Lung (tissue), 12 donors: Measurements from ENCODE around the gene FAM98B. TPM values are rescaled to one million over a fixed set of nuclear protein-coding genes. Genes with fewer than 3 reads are reported as not detected.

Experiments
- ATAC-seq: fragments of 200-7000 bp; cut with Tn5 transposase; one replicate; pipeline ENCODE4 v1.9.1; 2020; ENCODE audit warnings: moderate number of reproducible peaks; ENCODE audit not compliant: insufficient read depth, low FRiP score
- DNase-seq, 3 donors: peaks; one replicate each; pipeline ENCODE4 v3.0.0-alpha.2; 2013 to 2017
- H3K27ac ChIP-seq, 2 donors: one replicate each; pipeline ENCODE4 v1.5.1; 2013; ENCODE audit warnings: mild to moderate bottlenecking in 2 of 2, moderate library complexity in 2 of 2, control low read depth in 1 of 2, inconsistent platforms in 1 of 2, low read depth in 1 of 2, low read length in 1 of 2
- H3K27me3 ChIP-seq, 3 donors: one replicate each; pipeline ENCODE4 v1.5.1; 2013; ENCODE audit warnings: low read length in 2 of 3; ENCODE audit not compliant: control insufficient read depth in 3 of 3, insufficient read depth in 3 of 3
- H3K36me3 ChIP-seq, 4 donors: one replicate each; pipeline ENCODE4 v1.5.1; 2013; ENCODE audit warnings: low read length in 4 of 4, mild to moderate bottlenecking in 1 of 4, moderate library complexity in 1 of 4; ENCODE audit not compliant: control insufficient read depth in 4 of 4, insufficient read depth in 4 of 4
- H3K4me1 ChIP-seq, 5 donors: one replicate each; pipeline ENCODE4 v1.5.1; 2013; ENCODE audit warnings: low read length in 5 of 5, mild to moderate bottlenecking in 2 of 5, moderate library complexity in 1 of 5; ENCODE audit not compliant: control insufficient read depth in 5 of 5, insufficient read depth in 5 of 5
- H3K4me3 ChIP-seq: one replicate; pipeline ENCODE4 v1.5.1; 2013; ENCODE audit warnings: mild to moderate bottlenecking, control low read depth, moderate library complexity
- H3K9ac ChIP-seq, 2 donors: one replicate each; pipeline ENCODE4 v1.5.1; 2013; ENCODE audit warnings: low read length in 2 of 2, control low read depth in 1 of 2; ENCODE audit not compliant: insufficient read depth in 1 of 2
- H3K9me3 ChIP-seq, 4 donors: one replicate each; pipeline ENCODE4 v1.5.1; 2013; ENCODE audit warnings: low read length in 3 of 4, mild to moderate bottlenecking in 1 of 4, moderate library complexity in 1 of 4; ENCODE audit not compliant: control insufficient read depth in 4 of 4, insufficient read depth in 3 of 4
- WGBS, 2 donors: extraction: QIAGEN DNeasy Blood & Tissue Kit; methylation state at CpG; one replicate each; pipeline ENCODE4 v1.1.7; 2013; 5-methylcytosine and 5-hydroxymethylcytosine counted together
- polyA plus RNA-seq, 2 donors: library from polyadenylated mRNA; stranded (reverse); fragments of 200-250 nt; gene quantifications; one replicate each; pipeline ENCODE4 v1.2.1, GENCODE V29; 2013
- total RNA-seq, 2 donors: library from RNA; depleted of rRNA in 1 of 2; stranded (reverse); fragments of >200 nt in 1 of 2; gene quantifications; one replicate each; pipeline ENCODE4 v1.2.1, GENCODE V29; 2014 to 2021
- TF ChIP-seq, protein P1 (sequence below): IDR thresholded peaks from 2 replicates; pipeline ENCODE4 v1.5.1; 2012; ENCODE audit warnings: mild to moderate bottlenecking; ENCODE audit errors: control extremely low read depth, extremely low read depth
- donor health status: control.
- donor health status: control.
- donor health status: Bipolar disorder and iron deficiency.
- donor health status: healthy.
- donor health status: DM: yes; HTN: yes; CAD: no.

The FAM98B gene
- total and polyA plus RNA-seq, 4 donors, result 6.9 to 30.3 (median 9.1) TPM

GRCh38 chr15:38499651-38500050 is 45.7 kb downstream of the FAM98B start:
- no peaks in the 10 kb centered on the region for H3K36me3 ChIP-seq
- DNase-seq (no peak), ATAC-seq (no peak)
- H3K9me3 ChIP-seq, result no peaks in the 10 kb centered on the region
- H3K4me1 ChIP-seq, result no peaks in the 10 kb centered on the region
- H3K4me3 ChIP-seq, result no peak overlapping the region
- H3K9ac ChIP-seq, result no peak overlapping the region
- TF ChIP-seq, protein P1, sequence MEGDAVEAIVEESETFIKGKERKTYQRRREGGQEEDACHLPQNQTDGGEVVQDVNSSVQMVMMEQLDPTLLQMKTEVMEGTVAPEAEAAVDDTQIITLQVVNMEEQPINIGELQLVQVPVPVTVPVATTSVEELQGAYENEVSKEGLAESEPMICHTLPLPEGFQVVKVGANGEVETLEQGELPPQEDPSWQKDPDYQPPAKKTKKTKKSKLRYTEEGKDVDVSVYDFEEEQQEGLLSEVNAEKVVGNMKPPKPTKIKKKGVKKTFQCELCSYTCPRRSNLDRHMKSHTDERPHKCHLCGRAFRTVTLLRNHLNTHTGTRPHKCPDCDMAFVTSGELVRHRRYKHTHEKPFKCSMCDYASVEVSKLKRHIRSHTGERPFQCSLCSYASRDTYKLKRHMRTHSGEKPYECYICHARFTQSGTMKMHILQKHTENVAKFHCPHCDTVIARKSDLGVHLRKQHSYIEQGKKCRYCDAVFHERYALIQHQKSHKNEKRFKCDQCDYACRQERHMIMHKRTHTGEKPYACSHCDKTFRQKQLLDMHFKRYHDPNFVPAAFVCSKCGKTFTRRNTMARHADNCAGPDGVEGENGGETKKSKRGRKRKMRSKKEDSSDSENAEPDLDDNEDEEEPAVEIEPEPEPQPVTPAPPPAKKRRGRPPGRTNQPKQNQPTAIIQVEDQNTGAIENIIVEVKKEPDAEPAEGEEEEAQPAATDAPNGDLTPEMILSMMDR, result no peak
- no peaks in the 10 kb centered on the region for H3K27me3 ChIP-seq
- no peak overlapping the region for H3K27ac ChIP-seq
- 93 to 100% methylated on average over 1 of the region's 1 CpG for WGBS, 2 donors

DNA sequence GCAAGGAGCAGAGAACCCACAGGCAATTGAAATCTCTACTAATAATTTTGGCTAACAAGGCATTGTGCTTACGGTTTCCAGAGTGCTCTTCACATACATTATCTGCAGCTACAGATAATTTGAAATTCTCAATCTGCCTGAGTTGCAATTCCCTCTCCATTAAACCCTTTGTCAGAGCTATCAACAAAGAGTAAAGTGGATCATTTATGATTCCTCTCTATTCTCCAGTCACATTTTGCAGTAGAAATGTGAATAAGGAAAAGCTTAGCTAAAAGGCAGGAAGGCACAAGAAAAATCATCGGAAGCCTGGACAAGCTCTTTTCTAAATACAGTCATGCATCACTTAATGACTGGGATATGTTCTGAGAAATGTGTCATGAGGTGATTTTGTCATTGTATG is 49.6 kb downstream of the FAM98B start:
- ATAC-seq (no peak), DNase-seq (no peak)
- H3K27ac ChIP-seq, result no peak overlapping the region
- H3K9me3 ChIP-seq, result no peaks in the 10 kb centered on the region
- TF ChIP-seq, protein P1, result no peak
- no peaks in the 10 kb centered on the region for H3K4me1 ChIP-seq
- H3K4me3 ChIP-seq, result no peak overlapping the region
- no peaks in the 10 kb centered on the region for H3K27me3 ChIP-seq
- no peaks in the 10 kb centered on the region for H3K36me3 ChIP-seq
- H3K9ac ChIP-seq, result no peak overlapping the region
- 90% methylated on average over 2 of the region's 2 CpGs for WGBS, 2 donors

DNA sequence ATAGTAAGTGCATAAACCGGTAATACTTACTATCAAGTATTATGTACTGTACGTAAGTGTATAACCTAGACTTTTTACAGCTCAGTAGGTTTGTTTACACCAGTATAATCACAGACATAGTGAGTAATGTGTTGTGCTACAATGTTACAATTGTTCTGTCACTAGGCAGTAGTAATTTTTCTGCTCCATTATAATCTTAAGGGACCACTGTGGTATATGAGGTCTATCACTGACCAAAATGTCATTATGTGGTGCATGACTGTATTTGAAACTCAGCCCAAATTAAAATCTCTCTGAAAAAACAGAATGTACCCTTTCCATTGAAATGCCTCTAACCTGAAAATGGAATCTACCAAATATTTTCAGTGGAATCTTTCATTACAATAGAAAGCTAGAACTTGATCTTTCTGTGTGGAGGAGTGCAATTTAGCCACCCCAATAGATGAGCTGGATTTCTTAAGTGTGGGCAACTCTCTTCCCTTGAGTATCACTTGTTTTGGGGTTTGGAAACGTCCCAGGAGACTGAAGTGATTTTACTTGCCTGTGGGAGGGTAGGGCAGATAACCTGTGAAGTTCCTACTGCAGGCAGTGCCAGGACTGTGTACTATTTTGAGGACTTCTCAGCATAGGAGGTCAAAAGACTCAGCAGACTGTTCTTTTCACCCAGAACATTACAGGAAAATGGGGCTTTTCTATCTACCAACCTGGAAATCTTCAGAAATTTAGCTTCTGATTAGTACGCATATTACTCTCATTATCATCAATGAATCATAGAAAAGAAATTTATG is 50.9 kb downstream of the FAM98B start:
- Histone ChIP-seq H3K36me3 (no peaks in the 10 kb centered on the region), H3K27ac (no peak overlapping the region), H3K4me1 (no peaks in the 10 kb centered on the region), H3K9me3 (no peaks in the 10 kb centered on the region), H3K27me3 (no peaks in the 10 kb centered on the region), H3K9ac (no peak overlapping the region), H3K4me3 (no peak overlapping the region)
- no peak for DNase-seq
- no peak for ATAC-seq
- 77 to 90% methylated on average over 4 of the region's 4 CpGs for WGBS, 2 donors
- TF ChIP-seq, protein P1, result no peak
